HCT116 (cell line): ENCODE results near the gene HIBADH. TPM values are rescaled to one million over a fixed set of nuclear protein-coding genes. Genes with fewer than 3 reads are reported as not detected.

Experiments
- ATAC-seq: fragments of 200-7000 bp; cut with Tn5 transposase; 2 replicates; pipeline ENCODE4 v1.9.1; 2020; ENCODE audit warnings: mild to moderate bottlenecking, moderate library complexity
- BruUV-seq: library from RNA; stranded (reverse); fragments of 400-500 nt; replicated peaks from 2 replicates; lab custom pipeline; 2021; lab: Mats Ljungman, UMichigan
- CTCF ChIA-PET: fragments of 300-600 bp; sonication (Branson Sonifier 250); formaldehyde crosslinking; loops from one replicate; lab custom pipeline; 2021; ENCODE audit warnings: antibody characterized with exemption; lab: Charles Lee
- POLR2A ChIA-PET: fragments of 300-600, 350-600 bp; sonication (Branson Sonifier 250); formaldehyde crosslinking; loops from one replicate; lab custom pipeline; 2021; ENCODE audit warnings: antibody characterized with exemption; lab: Charles Lee
- RAD21 ChIA-PET, 2 experiments: fragments of 300-600 bp; sonication (Branson Sonifier 250); formaldehyde crosslinking; loops; one replicate each; lab custom pipeline; 2023; ENCODE audit warnings: low total read pairs in 2 of 2; ENCODE audit not compliant: uncharacterized antibody in 2 of 2, unreplicated experiment in 2 of 2, low non-redundant PET in 1 of 2; lab: Charles Lee
- DNase-seq: peaks from one replicate; pipeline ENCODE4 v3.0.0-alpha.2; 2010; ENCODE audit warnings: low read depth, low spot score
- H2AFZ ChIP-seq: fragments of 200-600 bp; shearing (Covaris generic), sonication (generic); 2 replicates; pipeline ENCODE4 v1.6.1; 2017; ENCODE audit warnings: low read depth, mixed run types, mixed read lengths, antibody characterized with exemption, low read length; ENCODE audit not compliant: poor library complexity, severe bottlenecking
- H3K27ac ChIP-seq: 2 replicates; pipeline ENCODE4 v1.5.1; 2012; ENCODE audit warnings: low read depth, low read length
- H3K27me3 ChIP-seq: fragments of 200-600 bp; sonication (generic); 2 replicates; pipeline ENCODE4 v1.6.1; 2016; ENCODE audit warnings: mixed run types, low read length, mixed read lengths; ENCODE audit not compliant: insufficient read depth
- H3K36me3 ChIP-seq, 2 experiments: fragments of 200-500 bp in 1 of 2; fragments of 200-600 bp in 1 of 2; sonication (Bioruptor generic) in 1 of 2; sonication (generic) in 1 of 2; 2 replicates each; pipeline versions ENCODE4 v1.5.1 to v1.6.1; 2014 to 2016; ENCODE audit warnings: low read length in 2 of 2, inconsistent platforms in 1 of 2, mixed read lengths in 1 of 2, mixed run types in 1 of 2; ENCODE audit not compliant: insufficient read depth in 2 of 2, control insufficient read depth in 1 of 2
- H3K4me1 ChIP-seq, 2 experiments: fragments of 200-600 bp in 1 of 2; sonication (generic) in 1 of 2; 2 replicates each; pipeline versions ENCODE4 v1.5.1 to v1.6.1; 2012 to 2017; ENCODE audit warnings: low read length in 2 of 2, inconsistent platforms in 1 of 2, mild to moderate bottlenecking in 1 of 2, mixed read lengths in 1 of 2, mixed run types in 1 of 2, moderate library complexity in 1 of 2; ENCODE audit not compliant: insufficient read depth in 2 of 2, control insufficient read depth in 1 of 2
- H3K4me2 ChIP-seq: fragments of 200-600 bp; sonication (generic); 2 replicates; pipeline ENCODE4 v1.6.1; 2017; ENCODE audit warnings: mixed run types, low read length, mixed read lengths
- H3K4me3 ChIP-seq, 2 experiments: fragments of 200-600 bp in 1 of 2; sonication (generic) in 1 of 2; replicated peaks in 1 of 2; 2 replicates each; pipeline ENCODE4 v1.5.1; 2011 to 2016; ENCODE audit warnings: low read length in 2 of 2, control low read depth in 1 of 2, low read depth in 1 of 2, mild to moderate bottlenecking in 1 of 2, mixed read lengths in 1 of 2, mixed run types in 1 of 2
- H3K79me2 ChIP-seq: fragments of 200-600 bp; sonication (generic); 2 replicates; pipeline ENCODE4 v1.6.1; 2017; ENCODE audit warnings: mild to moderate bottlenecking, mixed run types, low read length, moderate library complexity, mixed read lengths; ENCODE audit not compliant: insufficient read depth
- H3K9ac ChIP-seq: fragments of 200-600 bp; sonication (generic); 2 replicates; pipeline ENCODE4 v1.6.1; 2016; ENCODE audit warnings: low read length, mixed read lengths
- H3K9me2 ChIP-seq: fragments of 200-600 bp; sonication (generic), shearing (Covaris generic); 2 replicates; pipeline ENCODE4 v1.6.1; 2017; ENCODE audit warnings: mixed run types, mild to moderate bottlenecking, moderate library complexity; ENCODE audit not compliant: insufficient read depth
- H3K9me3 ChIP-seq, 2 experiments: fragments of 200-500 bp in 1 of 2; fragments of 200-600 bp in 1 of 2; sonication (Bioruptor generic) in 1 of 2; sonication (generic) in 1 of 2; 2 replicates each; pipeline ENCODE4 v1.6.1; 2014 to 2017; ENCODE audit warnings: low read length in 2 of 2, mixed read lengths in 2 of 2, inconsistent platforms in 1 of 2, low read depth in 1 of 2, mild to moderate bottlenecking in 1 of 2, mixed run types in 1 of 2, moderate library complexity in 1 of 2; ENCODE audit not compliant: control insufficient read depth in 1 of 2, insufficient read depth in 1 of 2
- H4K20me1 ChIP-seq: fragments of 200-600 bp; sonication (generic), shearing (Covaris generic); 2 replicates; pipeline ENCODE4 v1.6.1; 2017; ENCODE audit warnings: mixed run types, mild to moderate bottlenecking, moderate library complexity; ENCODE audit not compliant: insufficient read depth
- CEBPB ChIP-seq: IDR thresholded peaks from 2 replicates; pipeline ENCODE4 v1.6.1; 2012; ENCODE audit warnings: low read depth
- EGR1 ChIP-seq: IDR thresholded peaks from 2 replicates; pipeline ENCODE4 v1.6.1; 2012; ENCODE audit warnings: low read depth
- ELF1 ChIP-seq: IDR thresholded peaks from 2 replicates; pipeline ENCODE4 v1.6.1; 2012; ENCODE audit warnings: low read depth, borderline replicate concordance
- EZH2 ChIP-seq: fragments of 200-600 bp; sonication (generic); IDR thresholded peaks from 2 replicates; pipeline ENCODE4 v1.6.1; 2017; ENCODE audit warnings: antibody characterized with exemption, mixed run types
- EZH2phosphoT487 ChIP-seq: fragments of 200-600 bp; IDR thresholded peaks from 2 replicates; pipeline ENCODE4 v1.6.1; 2018; ENCODE audit warnings: antibody characterized with exemption, borderline replicate concordance
- FOSL1 ChIP-seq: IDR thresholded peaks from 2 replicates; pipeline ENCODE4 v1.6.1; 2012; ENCODE audit warnings: low read depth
- JUND ChIP-seq: IDR thresholded peaks from 2 replicates; pipeline ENCODE4 v1.6.1; 2012
- MAX ChIP-seq: IDR thresholded peaks from 2 replicates; pipeline ENCODE4 v1.6.1; 2012
- POLR2AphosphoS5 ChIP-seq: IDR thresholded peaks from 2 replicates; pipeline ENCODE4 v1.6.1; 2011; ENCODE audit warnings: mild to moderate bottlenecking, low read depth, low read length, moderate library complexity
- RAD21 ChIP-seq: IDR thresholded peaks from 2 replicates; pipeline ENCODE4 v1.6.1; 2012; ENCODE audit warnings: low read depth, mild to moderate bottlenecking
- SRF ChIP-seq: IDR thresholded peaks from 2 replicates; pipeline ENCODE4 v1.6.1; 2012; ENCODE audit warnings: low read depth
- TCF7L2 ChIP-seq: IDR thresholded peaks from 2 replicates; pipeline ENCODE4 v1.7.0; 2011; ENCODE audit warnings: borderline replicate concordance, inconsistent platforms; ENCODE audit not compliant: insufficient read depth, insufficient read length; ENCODE audit errors: extremely low read depth
- YY1 ChIP-seq: IDR thresholded peaks from 2 replicates; pipeline ENCODE4 v1.6.1; 2011; ENCODE audit warnings: low read length, low read depth, moderate library complexity, mild to moderate bottlenecking; ENCODE audit not compliant: insufficient replicate concordance; ENCODE audit errors: extremely low read depth
- intact Hi-C: fragments of 100-400 bp; cut with micrococcal nuclease; formaldehyde crosslinking; loops from 2 replicates; pipeline ENCODE4 v1.10.0; 2022
- total RNA-seq: library from RNA; stranded (reverse); gene quantifications from one replicate; pipeline ENCODE4 v1.2.1, GENCODE V29; 2021; ENCODE audit not compliant: unreplicated experiment
- TF ChIP-seq, protein P1 (sequence below): IDR thresholded peaks from 2 replicates; pipeline ENCODE4 v1.6.1; 2011; ENCODE audit warnings: mild to moderate bottlenecking, low read length, moderate library complexity; ENCODE audit not compliant: insufficient replicate concordance; ENCODE audit errors: extremely low read depth
- TF ChIP-seq, protein P2 (sequence below): IDR thresholded peaks from 2 replicates; pipeline ENCODE4 v1.6.1; 2012
- TF ChIP-seq, protein P3 (sequence below), 3 experiments: fragments of 200-600 bp in 1 of 3; sonication (generic) in 1 of 3; IDR thresholded peaks in 2 of 3; conservative IDR thresholded peaks in 1 of 3; 2 replicates each; pipeline ENCODE4 v1.5.1; 2012 to 2017; ENCODE audit warnings: low read depth in 2 of 3, low read length in 2 of 3, antibody characterized with exemption in 1 of 3, borderline replicate concordance in 1 of 3, control low read depth in 1 of 3, mild to moderate bottlenecking in 1 of 3, mixed read lengths in 1 of 3, mixed run types in 1 of 3, moderate library complexity in 1 of 3; ENCODE audit not compliant: insufficient read depth in 1 of 3

Gene HIBADH
- total RNA-seq, 1 experiment from 2014 or later: 32.4 TPM

- no peak overlapping the region for H3K4me3 ChIP-seq
- POLR2A ChIA-PET: no interaction called here
- no peak overlapping the region for H3K27ac ChIP-seq
- H4K20me1 ChIP-seq: no peaks in the 10 kb centered on the region
- no peaks in the 10 kb centered on the region for H3K36me3 ChIP-seq
- no peak for DNase-seq
- no peaks in the 10 kb centered on the region for H3K9me3 ChIP-seq
- intact Hi-C loops: no loop called here
- no peak for TF ChIP-seq RAD21
- TF ChIP-seq JUND: no peak
- TF ChIP-seq, protein P1, sequence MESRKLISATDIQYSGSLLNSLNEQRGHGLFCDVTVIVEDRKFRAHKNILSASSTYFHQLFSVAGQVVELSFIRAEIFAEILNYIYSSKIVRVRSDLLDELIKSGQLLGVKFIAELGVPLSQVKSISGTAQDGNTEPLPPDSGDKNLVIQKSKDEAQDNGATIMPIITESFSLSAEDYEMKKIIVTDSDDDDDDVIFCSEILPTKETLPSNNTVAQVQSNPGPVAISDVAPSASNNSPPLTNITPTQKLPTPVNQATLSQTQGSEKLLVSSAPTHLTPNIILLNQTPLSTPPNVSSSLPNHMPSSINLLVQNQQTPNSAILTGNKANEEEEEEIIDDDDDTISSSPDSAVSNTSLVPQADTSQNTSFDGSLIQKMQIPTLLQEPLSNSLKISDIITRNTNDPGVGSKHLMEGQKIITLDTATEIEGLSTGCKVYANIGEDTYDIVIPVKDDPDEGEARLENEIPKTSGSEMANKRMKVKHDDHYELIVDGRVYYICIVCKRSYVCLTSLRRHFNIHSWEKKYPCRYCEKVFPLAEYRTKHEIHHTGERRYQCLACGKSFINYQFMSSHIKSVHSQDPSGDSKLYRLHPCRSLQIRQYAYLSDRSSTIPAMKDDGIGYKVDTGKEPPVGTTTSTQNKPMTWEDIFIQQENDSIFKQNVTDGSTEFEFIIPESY: no peak
- TF ChIP-seq FOSL1: no peak
- TF ChIP-seq ELF1: no peak
- no peak for TF ChIP-seq YY1
- no peak for TF ChIP-seq POLR2AphosphoS5
- no peak for TF ChIP-seq EGR1
- no peak for TF ChIP-seq MAX
- TF ChIP-seq TCF7L2: no peak
- TF ChIP-seq EZH2: no peak
- no peak for TF ChIP-seq CEBPB
- TF ChIP-seq, protein P2, sequence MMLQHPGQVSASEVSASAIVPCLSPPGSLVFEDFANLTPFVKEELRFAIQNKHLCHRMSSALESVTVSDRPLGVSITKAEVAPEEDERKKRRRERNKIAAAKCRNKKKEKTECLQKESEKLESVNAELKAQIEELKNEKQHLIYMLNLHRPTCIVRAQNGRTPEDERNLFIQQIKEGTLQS: no peak
- TF ChIP-seq, protein P3, sequence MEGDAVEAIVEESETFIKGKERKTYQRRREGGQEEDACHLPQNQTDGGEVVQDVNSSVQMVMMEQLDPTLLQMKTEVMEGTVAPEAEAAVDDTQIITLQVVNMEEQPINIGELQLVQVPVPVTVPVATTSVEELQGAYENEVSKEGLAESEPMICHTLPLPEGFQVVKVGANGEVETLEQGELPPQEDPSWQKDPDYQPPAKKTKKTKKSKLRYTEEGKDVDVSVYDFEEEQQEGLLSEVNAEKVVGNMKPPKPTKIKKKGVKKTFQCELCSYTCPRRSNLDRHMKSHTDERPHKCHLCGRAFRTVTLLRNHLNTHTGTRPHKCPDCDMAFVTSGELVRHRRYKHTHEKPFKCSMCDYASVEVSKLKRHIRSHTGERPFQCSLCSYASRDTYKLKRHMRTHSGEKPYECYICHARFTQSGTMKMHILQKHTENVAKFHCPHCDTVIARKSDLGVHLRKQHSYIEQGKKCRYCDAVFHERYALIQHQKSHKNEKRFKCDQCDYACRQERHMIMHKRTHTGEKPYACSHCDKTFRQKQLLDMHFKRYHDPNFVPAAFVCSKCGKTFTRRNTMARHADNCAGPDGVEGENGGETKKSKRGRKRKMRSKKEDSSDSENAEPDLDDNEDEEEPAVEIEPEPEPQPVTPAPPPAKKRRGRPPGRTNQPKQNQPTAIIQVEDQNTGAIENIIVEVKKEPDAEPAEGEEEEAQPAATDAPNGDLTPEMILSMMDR (IDR thresholded peaks at IDR 0.05 in 2 of 3, conservative IDR thresholded peaks at IDR 0.05 in 1 of 3; ENCODE audit: borderline replicate concordance in 1 of 3, insufficient read depth in 1 of 3, low read depth in 2 of 3, low read length in 2 of 3): no peak
- TF ChIP-seq EZH2phosphoT487: no peak
- TF ChIP-seq SRF: no peak
- H3K9me2 ChIP-seq: no peaks in the 10 kb centered on the region
- CTCF ChIA-PET: no interaction called here
- no peaks in the 10 kb centered on the region for H3K79me2 ChIP-seq
- no peak overlapping the region for H3K9ac ChIP-seq
- no peak overlapping the region for H2AFZ ChIP-seq
- BruUV-seq: no TSS peak
- ATAC-seq: no peak
- no peaks in the 10 kb centered on the region for H3K4me1 ChIP-seq
- H3K4me2 ChIP-seq: no peak overlapping the region
- RAD21 ChIA-PET: no interaction called here
- H3K27me3 ChIP-seq: no peaks in the 10 kb centered on the region
Observed at GRCh38 chr7:27478084-27478483, 184.6 kb downstream of the HIBADH start.
